Mucosa of rectum (tissue), 2 donors: ENCODE data around the gene SERPINA5.

Source experiments
- H3K27ac ChIP-seq, 2 donors: one replicate each; pipeline ENCODE4 v1.7.0; 2013; ENCODE audit warnings: inconsistent platforms in 2 of 2, low read depth in 2 of 2, low read length in 2 of 2
- H3K27me3 ChIP-seq, 2 donors: one replicate each; pipeline ENCODE4 v1.7.0; 2013; ENCODE audit warnings: low read length in 2 of 2; ENCODE audit not compliant: control insufficient read depth in 2 of 2, insufficient read depth in 2 of 2
- H3K36me3 ChIP-seq, 2 donors: one replicate each; pipeline ENCODE4 v1.7.0; 2013; ENCODE audit warnings: low read length in 2 of 2; ENCODE audit not compliant: control insufficient read depth in 2 of 2, insufficient read depth in 2 of 2
- H3K4me1 ChIP-seq, 2 donors: one replicate each; pipeline ENCODE4 v1.7.0; 2013; ENCODE audit warnings: low read length in 2 of 2, mild to moderate bottlenecking in 1 of 2; ENCODE audit not compliant: control insufficient read depth in 2 of 2, insufficient read depth in 2 of 2
- H3K4me3 ChIP-seq, 2 donors: one replicate each; pipeline ENCODE4 v1.7.0; 2013; ENCODE audit warnings: low read length in 2 of 2
- H3K9ac ChIP-seq, 2 donors: one replicate each; pipeline ENCODE4 v1.7.0; 2013; ENCODE audit warnings: low read length in 2 of 2, low read depth in 1 of 2, mild to moderate bottlenecking in 1 of 2
- H3K9me3 ChIP-seq, 2 donors: one replicate each; pipeline ENCODE4 v1.7.0; 2013; ENCODE audit warnings: low read length in 2 of 2; ENCODE audit not compliant: control insufficient read depth in 2 of 2
- donor health status: healthy.
- donor health status: Normal muscosa, but diverticular disease.

SERPINA5 gene

GRCh38 chr14:94548999-94549985, 31.9 kb upstream of the SERPINA5 start:
- H3K9me3 ChIP-seq, result no peaks in the 10 kb centered on the region
- no peak overlapping the region for H3K4me3 ChIP-seq
- no peaks in the 10 kb centered on the region for H3K4me1 ChIP-seq
- no peak overlapping the region for H3K9ac ChIP-seq
- no peaks in the 10 kb centered on the region for H3K27me3 ChIP-seq
- no peak overlapping the region for H3K27ac ChIP-seq
- no peaks in the 10 kb centered on the region for H3K36me3 ChIP-seq

GRCh38 chr14:94550041-94550440, 31.2 kb upstream of the SERPINA5 start:
- H3K27me3 ChIP-seq, result no peaks in the 10 kb centered on the region
- H3K4me1 ChIP-seq, result no peaks in the 10 kb centered on the region
- H3K27ac ChIP-seq, result no peak overlapping the region
- no peaks in the 10 kb centered on the region for H3K36me3 ChIP-seq
- no peak overlapping the region for H3K9ac ChIP-seq
- H3K4me3 ChIP-seq, result no peak overlapping the region
- no peaks in the 10 kb centered on the region for H3K9me3 ChIP-seq

- no peaks in the 10 kb centered on the region for H3K36me3 ChIP-seq
- H3K9me3 ChIP-seq, result no peaks in the 10 kb centered on the region
- no peaks in the 10 kb centered on the region for H3K4me1 ChIP-seq
- no peak overlapping the region for H3K27ac ChIP-seq
- H3K9ac ChIP-seq, result no peak overlapping the region
- no peak overlapping the region for H3K4me3 ChIP-seq
- no peaks in the 10 kb centered on the region for H3K27me3 ChIP-seq
Observed at GRCh38 chr14:94555991-94556390, 25.2 kb upstream of the SERPINA5 start.

GRCh38 chr14:94557327-94557726, 23.9 kb upstream of the SERPINA5 start:
- H3K27me3 ChIP-seq, result no peaks in the 10 kb centered on the region
- H3K9me3 ChIP-seq, result no peaks in the 10 kb centered on the region
- H3K36me3 ChIP-seq, result no peaks in the 10 kb centered on the region
- H3K4me1 ChIP-seq, result no peaks in the 10 kb centered on the region
- no peak overlapping the region for H3K9ac ChIP-seq
- no peak overlapping the region for H3K4me3 ChIP-seq
- H3K27ac ChIP-seq, result no peak overlapping the region

GRCh38 chr14:94558842-94559241, 22.4 kb upstream of the SERPINA5 start:
- H3K4me1 ChIP-seq, result no peaks in the 10 kb centered on the region
- H3K4me3 ChIP-seq, result no peak overlapping the region
- no peaks in the 10 kb centered on the region for H3K9me3 ChIP-seq
- no peaks in the 10 kb centered on the region for H3K36me3 ChIP-seq
- no peak overlapping the region for H3K9ac ChIP-seq
- no peaks in the 10 kb centered on the region for H3K27me3 ChIP-seq
- H3K27ac ChIP-seq, result no peak overlapping the region

GRCh38 chr14:94559638-94560290, 21.5 kb upstream of the SERPINA5 start:
- H3K27ac ChIP-seq, result no peak overlapping the region
- H3K9ac ChIP-seq, result no peak overlapping the region
- H3K36me3 ChIP-seq, result no peaks in the 10 kb centered on the region
- H3K4me1 ChIP-seq, result no peaks in the 10 kb centered on the region
- no peaks in the 10 kb centered on the region for H3K9me3 ChIP-seq
- no peak overlapping the region for H3K4me3 ChIP-seq
- no peaks in the 10 kb centered on the region for H3K27me3 ChIP-seq

- H3K9ac ChIP-seq, result no peak overlapping the region
- no peaks in the 10 kb centered on the region for H3K4me1 ChIP-seq
- H3K4me3 ChIP-seq, result no peak overlapping the region
- H3K27ac ChIP-seq, result no peak overlapping the region
- H3K36me3 ChIP-seq, result no peaks in the 10 kb centered on the region
- no peaks in the 10 kb centered on the region for H3K27me3 ChIP-seq
- no peaks in the 10 kb centered on the region for H3K9me3 ChIP-seq
Observed at GRCh38 chr14:94560291-94560665, 20.9 kb upstream of the SERPINA5 start.

- no peak within 1 kb of the TSS for H3K9ac ChIP-seq
- no peaks in the 10 kb centered on the region for H3K4me1 ChIP-seq
- H3K4me3 ChIP-seq, result no peak within 1 kb of the TSS
- no peaks in the 10 kb centered on the region for H3K36me3 ChIP-seq
- no peak within 1 kb of the TSS for H3K27ac ChIP-seq
- no peaks in the 10 kb centered on the region for H3K9me3 ChIP-seq
- no peaks in the 10 kb centered on the region for H3K27me3 ChIP-seq
Observed at GRCh38 chr14:94560751-94561655, 20.2 kb upstream of the SERPINA5 start, which contains the start of gene SERPINA4. SERPINA4 (plus strand) TSS chr14:94561442; CDS start chr14:94563483, 2,041 bp downstream.

GRCh38 chr14:94561656-94562010, 19.6 kb upstream of the SERPINA5 start:
- no peaks in the 10 kb centered on the region for H3K36me3 ChIP-seq
- H3K9me3 ChIP-seq, result no peaks in the 10 kb centered on the region
- H3K4me3 ChIP-seq, result no peak overlapping the region
- H3K4me1 ChIP-seq, result no peaks in the 10 kb centered on the region
- H3K9ac ChIP-seq, result no peak overlapping the region
- no peak overlapping the region for H3K27ac ChIP-seq
- H3K27me3 ChIP-seq, result no peaks in the 10 kb centered on the region
